Midbrain (tissue), 1 donor: ENCODE data around the gene CSNK1G3.

ENCODE experiments used
- DNase-seq: peaks from one replicate; lab custom pipeline; 2025; lab: John Stamatoyannopoulos, UW

CSNK1G3 gene

GRCh38 chr5:123514615-123515355 lies 2.8 kb downstream of the CSNK1G3 start:
- DNase-seq: no peak

DNA sequence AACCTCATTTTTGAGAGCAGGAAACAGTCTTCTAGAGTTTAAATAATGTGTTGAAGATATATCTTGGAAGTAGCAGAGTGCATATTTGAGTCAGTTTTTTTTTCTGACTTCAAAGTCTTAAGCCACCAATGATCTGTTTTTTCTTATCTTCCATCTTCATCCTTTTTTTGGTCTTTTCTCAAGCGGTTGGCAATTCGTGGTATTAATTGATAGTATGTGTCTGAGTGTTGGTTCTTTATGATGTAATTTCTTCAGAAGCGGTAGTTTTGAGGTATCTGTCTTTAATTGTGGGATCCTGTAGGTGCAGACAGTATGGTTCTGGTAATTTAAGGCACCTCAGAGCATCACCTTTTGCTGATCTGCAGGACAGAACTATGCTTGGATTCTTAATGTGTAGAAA lies 3.9 kb downstream of the CSNK1G3 start:
- no peak for DNase-seq

DNA sequence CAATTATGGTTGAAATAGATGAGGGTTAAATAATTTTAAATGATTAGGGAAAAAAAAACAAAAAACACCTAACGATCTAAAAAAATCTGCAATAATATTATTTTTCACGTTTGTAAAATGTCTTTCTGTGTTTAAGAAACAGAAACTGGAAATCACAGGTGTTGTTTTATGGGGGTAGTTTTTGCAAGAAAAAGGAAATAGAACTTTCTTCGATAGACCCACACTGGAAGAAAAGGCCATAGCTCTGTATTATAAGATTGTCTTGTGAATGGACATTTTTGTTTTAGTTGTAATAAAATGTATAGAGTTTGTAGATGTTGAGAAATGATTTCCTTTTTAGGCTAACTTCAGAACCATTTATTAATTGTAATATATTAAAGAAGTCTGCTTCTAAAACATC lies 5.5 kb downstream of the CSNK1G3 start:
- DNase-seq: no peak

DNA sequence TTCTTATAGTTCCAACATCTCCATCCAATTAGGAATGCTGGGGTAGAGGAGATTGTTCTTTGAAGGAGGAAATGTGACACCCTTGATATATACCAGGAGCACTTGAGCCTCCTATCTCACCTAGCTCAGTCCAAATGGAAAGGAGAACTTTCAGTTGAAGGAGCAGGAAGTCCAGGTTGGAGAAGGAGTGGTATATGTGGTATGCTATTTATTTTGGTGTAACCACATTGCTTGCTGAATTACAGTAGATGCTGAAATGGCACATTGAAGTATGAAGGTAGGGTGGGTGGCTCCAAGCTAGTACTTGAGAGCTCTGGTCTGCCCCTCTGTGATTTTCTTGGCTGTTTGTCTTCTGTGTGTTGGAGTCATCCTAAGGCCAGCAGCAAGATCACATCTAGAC lies 6.1 kb downstream of the CSNK1G3 start:
- DNase-seq: no peak

- no peak for DNase-seq
Measured at GRCh38 chr5:123520677-123521247, 8.8 kb downstream of the CSNK1G3 start.

GRCh38 chr5:123524146-123524545 lies 12.2 kb downstream of the CSNK1G3 start:
- no peak for DNase-seq

- no peak for DNase-seq
Measured at GRCh38 chr5:123527190-123527589, 15.2 kb downstream of the CSNK1G3 start.

- no peak for DNase-seq
Measured at GRCh38 chr5:123528065-123528464, 16.1 kb downstream of the CSNK1G3 start.

DNA sequence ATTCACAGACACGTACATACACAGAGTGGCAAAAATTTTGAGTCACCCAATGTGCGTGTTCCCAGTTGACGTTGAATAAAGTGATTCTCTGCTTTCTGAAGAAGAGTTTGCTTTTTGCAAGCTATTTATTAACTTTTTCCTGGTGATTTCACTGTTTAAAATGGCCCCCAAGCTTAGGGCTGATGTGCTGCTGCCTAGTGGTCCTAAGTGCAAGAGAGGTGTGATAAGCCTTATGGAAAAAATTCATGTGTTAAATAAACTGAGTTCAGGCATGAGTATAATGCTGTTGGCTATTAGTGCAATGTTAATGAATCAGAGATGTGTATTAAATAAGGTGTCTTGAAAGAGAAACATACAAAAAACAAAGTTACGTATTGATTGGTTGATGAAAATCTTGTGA lies 16.9 kb downstream of the CSNK1G3 start:
- DNase-seq: no peak

GRCh38 chr5:123530728-123531127 lies 18.8 kb downstream of the CSNK1G3 start:
- DNase-seq: peak; percentile 4

DNA sequence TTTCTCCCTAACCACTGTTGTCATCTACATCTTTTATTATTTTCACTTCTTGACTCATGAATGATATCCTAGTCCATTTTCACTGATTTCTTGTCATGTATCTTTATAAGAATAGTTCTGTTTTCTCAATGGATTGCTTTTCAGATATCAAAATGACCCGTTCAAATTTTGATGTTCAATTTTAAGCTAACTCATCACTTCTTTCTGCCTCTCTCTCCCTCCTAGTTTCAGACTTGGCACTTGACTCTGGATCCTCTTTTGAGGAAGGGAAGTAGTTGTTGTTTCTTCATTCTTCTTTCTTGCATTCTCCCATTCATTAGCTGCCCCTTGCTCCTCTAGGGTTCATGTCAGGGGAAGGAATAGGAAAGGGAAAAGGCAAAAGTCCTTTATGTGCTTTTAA lies 23.7 kb downstream of the CSNK1G3 start:
- DNase-seq: no peak

- no peak for DNase-seq
Measured at GRCh38 chr5:123537256-123537655, 25.3 kb downstream of the CSNK1G3 start.

GRCh38 chr5:123537845-123538244 lies 25.9 kb downstream of the CSNK1G3 start:
- no peak for DNase-seq

DNA sequence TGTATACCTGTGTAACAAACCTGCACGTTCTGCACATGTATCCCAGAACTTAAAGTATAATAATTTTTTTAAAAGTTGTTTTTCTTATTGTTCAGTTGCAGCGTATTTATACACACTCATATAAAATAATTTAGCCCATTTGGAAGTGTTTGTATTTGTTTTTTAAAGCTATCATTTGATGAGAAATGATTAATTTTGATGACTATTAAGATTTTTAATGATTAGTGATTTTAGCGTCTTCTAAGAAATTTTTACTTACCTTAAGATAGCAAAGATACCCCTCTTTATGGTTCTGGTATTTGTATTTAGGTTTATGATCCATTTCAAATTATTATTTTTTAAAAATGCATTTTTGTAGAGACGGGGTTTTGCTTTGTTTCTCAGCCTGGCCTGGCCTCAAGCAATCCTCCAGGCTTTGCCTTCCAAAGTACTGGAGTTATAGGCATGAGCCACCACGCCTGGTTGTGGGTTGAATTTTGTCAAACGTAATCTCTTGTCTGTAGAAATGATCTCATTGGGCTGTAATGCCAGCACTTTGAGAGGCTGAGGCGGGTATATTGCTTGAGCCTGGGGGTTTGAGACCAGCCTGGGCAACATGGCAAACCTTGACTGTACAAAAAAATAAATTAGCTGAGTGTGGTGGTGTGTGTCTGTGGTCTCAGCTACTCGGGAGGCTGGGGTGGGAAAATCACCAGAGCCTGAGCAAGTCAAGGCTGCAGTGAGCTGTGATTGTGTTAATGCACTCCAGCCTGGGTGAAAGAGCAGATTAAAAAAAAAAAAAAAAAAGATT lies 26.9 kb downstream of the CSNK1G3 start:
- no peak for DNase-seq

- no peak for DNase-seq
Measured at GRCh38 chr5:123540534-123540933, 28.6 kb downstream of the CSNK1G3 start.

- no peak for DNase-seq
Measured at GRCh38 chr5:123543438-123543837, 31.5 kb downstream of the CSNK1G3 start.

DNA sequence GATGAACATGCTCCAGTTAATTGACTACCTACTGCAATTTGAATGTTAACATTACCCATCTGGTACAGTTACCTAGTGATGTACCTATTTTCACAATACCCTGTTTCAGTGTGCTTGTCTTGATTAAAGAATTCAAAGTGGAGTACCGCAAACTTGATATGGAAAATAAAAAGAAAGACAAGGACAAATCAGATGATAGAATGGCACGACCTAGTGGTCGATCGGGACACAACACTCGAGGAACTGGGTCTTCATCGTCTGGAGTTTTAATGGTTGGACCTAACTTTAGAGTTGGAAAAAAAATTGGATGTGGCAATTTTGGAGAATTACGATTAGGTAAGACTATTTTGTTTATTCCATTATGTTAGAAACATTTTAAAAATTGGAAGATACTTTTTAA lies 33.5 kb downstream of the CSNK1G3 start:
- no peak for DNase-seq

DNA sequence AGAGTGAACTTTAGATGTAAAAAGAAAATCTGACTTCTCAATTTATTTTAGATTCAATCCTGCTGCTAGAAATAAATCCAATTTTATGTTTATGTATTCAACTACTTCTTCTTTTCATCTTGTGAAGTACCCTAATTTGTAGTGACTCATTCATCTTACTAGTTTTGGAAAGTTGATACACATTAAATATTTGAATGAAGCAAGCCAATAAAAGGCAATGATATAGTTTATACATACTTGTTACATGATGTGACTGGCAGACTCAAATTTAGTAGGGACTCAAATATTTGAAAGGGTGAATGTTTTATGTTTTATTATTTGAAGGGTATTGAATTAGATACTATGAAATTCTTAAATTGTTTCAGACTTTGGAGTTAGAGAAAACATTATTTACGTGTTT lies 34.7 kb downstream of the CSNK1G3 start:
- no peak for DNase-seq

DNA sequence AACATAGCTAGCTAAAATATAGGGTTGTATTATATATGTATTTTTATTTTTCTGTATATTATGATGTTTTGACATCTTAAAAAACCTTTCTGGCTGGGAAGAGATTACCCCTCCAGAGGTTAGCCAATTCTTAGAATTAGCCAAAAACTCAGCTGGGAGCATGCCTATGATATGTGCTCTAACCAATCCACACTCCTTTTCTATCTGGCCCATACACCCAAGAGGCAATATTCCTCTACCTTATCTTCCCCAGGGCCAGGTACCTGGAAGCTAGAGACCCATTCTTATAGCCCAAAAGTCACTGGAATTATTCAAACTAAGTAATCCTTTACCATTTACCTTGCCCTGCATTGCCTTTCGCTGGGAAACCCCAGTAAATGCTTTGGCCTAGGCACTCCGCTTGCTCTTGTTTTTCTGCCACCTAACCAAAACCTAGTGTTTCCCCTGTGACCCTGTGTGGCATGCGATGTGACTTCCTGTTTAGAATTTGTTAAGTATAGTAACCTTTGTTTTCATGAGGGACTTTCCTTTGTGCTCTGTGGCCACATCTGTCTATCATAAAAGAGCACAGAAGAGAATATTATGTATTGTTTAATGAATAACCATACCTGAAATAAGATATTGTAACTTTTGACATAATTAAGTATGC lies 37.4 kb downstream of the CSNK1G3 start:
- DNase-seq: no peak

DNA sequence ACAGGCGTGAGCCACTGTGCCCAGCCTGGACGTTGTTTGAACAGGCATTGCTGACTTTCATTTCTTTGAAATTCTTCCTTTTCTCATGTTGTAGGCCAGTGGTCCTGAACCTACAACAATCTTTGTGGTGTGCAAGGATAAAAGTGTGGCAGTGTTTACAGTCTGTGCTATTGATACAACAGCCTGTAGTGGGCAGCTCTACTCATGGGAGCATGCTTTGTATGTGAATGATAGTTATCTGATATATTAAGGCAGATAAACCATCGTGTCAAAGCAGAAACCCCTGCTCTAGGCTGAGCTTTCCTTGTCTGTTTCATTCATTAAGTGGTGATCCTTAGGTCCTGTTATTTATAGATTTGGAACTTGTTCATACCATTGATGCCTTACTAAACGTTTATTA lies 42.6 kb downstream of the CSNK1G3 start:
- no peak for DNase-seq

DNA sequence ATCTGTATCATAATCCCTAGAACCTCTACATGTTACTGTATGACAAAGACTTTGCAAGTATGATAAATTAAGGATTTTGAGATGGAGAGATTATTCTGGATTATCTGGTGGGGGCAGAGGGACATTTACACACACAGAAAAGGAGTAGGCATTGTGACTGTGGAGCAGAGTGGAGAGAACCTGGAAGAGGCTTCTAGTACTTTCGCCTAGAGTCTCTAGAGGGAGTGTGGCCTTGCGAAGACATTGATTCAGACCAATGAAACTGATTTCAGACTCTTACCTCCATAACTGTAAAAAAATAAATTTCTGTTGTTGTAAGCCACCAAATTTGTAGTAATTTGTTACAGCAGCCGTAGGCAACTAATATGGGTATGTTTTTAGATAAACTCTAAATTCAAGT lies 45.9 kb downstream of the CSNK1G3 start:
- DNase-seq: no peak

- no peak for DNase-seq
Measured at GRCh38 chr5:123558762-123559433, 46.9 kb downstream of the CSNK1G3 start.
